SK-N-SH (cell line): ENCODE data around the gene TRIP11. TPM values are rescaled to one million over a fixed set of nuclear protein-coding genes. Genes with fewer than 3 reads are reported as not detected.

Experiments used
- CTCF ChIA-PET: fragments of 300-600, 350-600 bp; formaldehyde crosslinking; extraction: SDS; loops from one replicate; lab custom pipeline; 2021; lab: Yijun Ruan, JAX
- POLR2A ChIA-PET: fragments of 350-600 bp; sonication (Branson Sonifier 250); formaldehyde crosslinking; extraction: SDS; loops from one replicate; lab custom pipeline; 2020; ENCODE audit warnings: antibody characterized with exemption, inconsistent platforms; lab: Yijun Ruan, JAX
- DNase-seq: peaks from one replicate; pipeline ENCODE4 v3.0.0; 2012
- H2AFZ ChIP-seq: fragments of 200-600 bp; sonication (generic); 2 replicates; pipeline ENCODE4 v1.8.1; 2016; ENCODE audit warnings: antibody characterized with exemption, mild to moderate bottlenecking, low read depth
- H3F3A ChIP-seq: fragments of 200-600 bp; sonication (generic); replicated peaks from 2 replicates; pipeline ENCODE3; 2016; ENCODE audit warnings: antibody characterized with exemption, mild to moderate bottlenecking; ENCODE audit not compliant: insufficient read depth
- H3K27ac ChIP-seq, 2 experiments: fragments of 200-500 bp in 1 of 2; fragments of 200-600 bp in 1 of 2; sonication (Bioruptor generic) in 1 of 2; sonication (generic), shearing (Covaris generic) in 1 of 2; 2 replicates each; pipeline versions ENCODE4 v1.5.1 to v1.6.1; 2014 to 2016; ENCODE audit warnings: low read depth in 2 of 2, inconsistent platforms in 1 of 2, low read length in 1 of 2, mild to moderate bottlenecking in 1 of 2, mixed read lengths in 1 of 2
- H3K27me3 ChIP-seq: fragments of 200-600 bp; sonication (generic), shearing (Covaris generic); 2 replicates; pipeline ENCODE4 v1.6.1; 2016; ENCODE audit warnings: mixed run types; ENCODE audit not compliant: insufficient read depth
- H3K36me3 ChIP-seq, 2 experiments: fragments of 200-500 bp in 1 of 2; fragments of 200-600 bp in 1 of 2; sonication (Bioruptor generic) in 1 of 2; sonication (generic) in 1 of 2; replicated peaks in 1 of 2; 2 replicates each; pipeline versions ENCODE3 to v1.5.1; 2014 to 2016; ENCODE audit warnings: low read length in 1 of 2, mild to moderate bottlenecking in 1 of 2; ENCODE audit not compliant: insufficient read depth in 2 of 2, control insufficient read depth in 1 of 2
- H3K4me1 ChIP-seq, 2 experiments: fragments of 200-500 bp in 1 of 2; fragments of 200-600 bp in 1 of 2; sonication (Bioruptor generic) in 1 of 2; sonication (generic), shearing (Covaris generic) in 1 of 2; 2 replicates each; pipeline versions ENCODE4 v1.5.1 to v1.6.1; 2014 to 2016; ENCODE audit warnings: low read depth in 1 of 2, low read length in 1 of 2, mixed run types in 1 of 2; ENCODE audit not compliant: insufficient read depth in 2 of 2, control insufficient read depth in 1 of 2
- H3K4me2 ChIP-seq: fragments of 200-600 bp; sonication (generic), shearing (Covaris generic); 2 replicates; pipeline ENCODE4 v1.6.1; 2017; ENCODE audit warnings: mixed run types
- H3K4me3 ChIP-seq, 2 experiments: fragments of 200-500 bp in 1 of 2; fragments of 200-600 bp in 1 of 2; sonication (Bioruptor generic) in 1 of 2; sonication (generic), shearing (Covaris generic) in 1 of 2; 2 replicates each; pipeline versions ENCODE4 v1.5.1 to v1.8.1; 2014 to 2016; ENCODE audit warnings: low read depth in 2 of 2, inconsistent platforms in 1 of 2, low read length in 1 of 2, mild to moderate bottlenecking in 1 of 2, mixed read lengths in 1 of 2, moderate library complexity in 1 of 2
- H3K79me2 ChIP-seq: fragments of 200-600 bp; sonication (generic); 2 replicates; pipeline ENCODE4 v1.8.1; 2017; ENCODE audit warnings: mild to moderate bottlenecking; ENCODE audit not compliant: insufficient read depth
- H3K9ac ChIP-seq: fragments of 200-600 bp; sonication (generic); 2 replicates; pipeline ENCODE4 v1.6.1; 2017; ENCODE audit warnings: mixed run types
- H3K9me2 ChIP-seq: fragments of 200-600 bp; sonication (generic); 2 replicates; pipeline ENCODE4 v1.6.1; 2017; ENCODE audit warnings: mixed run types
- H3K9me3 ChIP-seq: fragments of 200-600 bp; sonication (generic); 2 replicates; pipeline ENCODE4 v1.6.1; 2017; ENCODE audit warnings: mixed run types, mild to moderate bottlenecking, moderate library complexity
- H4K20me1 ChIP-seq: fragments of 200-600 bp; sonication (generic); 2 replicates; pipeline ENCODE4 v1.6.1; 2017; ENCODE audit warnings: mild to moderate bottlenecking, mixed run types; ENCODE audit not compliant: insufficient read depth
- CTCF ChIP-seq: fragments of 200-600 bp; sonication (generic); IDR thresholded peaks from 2 replicates; pipeline ENCODE4 v1.6.1; 2017; ENCODE audit warnings: antibody characterized with exemption, mild to moderate bottlenecking, moderate library complexity
- EZH2phosphoT487 ChIP-seq: fragments of 200-600 bp; sonication (generic); IDR thresholded peaks from 2 replicates; pipeline ENCODE4 v1.6.1; 2017; ENCODE audit warnings: low read depth, mixed run types, mild to moderate bottlenecking, antibody characterized with exemption, moderate library complexity, borderline replicate concordance
- MXI1 ChIP-seq: IDR thresholded peaks from 2 replicates; pipeline ENCODE4 v1.6.1; 2012; ENCODE audit warnings: mild to moderate bottlenecking, low read depth, low read length, improper control_type of control experiment
- POLR2AphosphoS5 ChIP-seq: IDR thresholded peaks from 2 replicates; pipeline ENCODE4 v1.6.1; 2012; ENCODE audit warnings: low read depth, low read length
- RAD21 ChIP-seq: IDR thresholded peaks from 2 replicates; pipeline ENCODE4 v1.6.1; 2012; ENCODE audit warnings: mild to moderate bottlenecking, low read length
- RCOR1 ChIP-seq: fragments of 150-350 bp; IDR thresholded peaks from 2 replicates; pipeline ENCODE4 v1.6.1; 2017; ENCODE audit warnings: antibody characterized with exemption, low read length
- RFX5 ChIP-seq: IDR thresholded peaks from 2 replicates; pipeline ENCODE4 v1.6.1; 2012; ENCODE audit warnings: mild to moderate bottlenecking, improper control_type of control experiment, low read length
- TAF1 ChIP-seq: IDR thresholded peaks from 2 replicates; pipeline ENCODE4 v1.6.1; 2012; ENCODE audit warnings: low read depth, mild to moderate bottlenecking, low read length, moderate library complexity, borderline replicate concordance
- TEAD4 ChIP-seq: IDR thresholded peaks from 2 replicates; pipeline ENCODE4 v1.4.0; 2012; ENCODE audit warnings: mild to moderate bottlenecking, borderline replicate concordance; ENCODE audit not compliant: insufficient read depth
- USF2 ChIP-seq: fragments of 150-350 bp; IDR thresholded peaks from 2 replicates; pipeline ENCODE4 v1.6.1; 2017; ENCODE audit warnings: antibody characterized with exemption, low read length, low read depth, borderline replicate concordance
- YY1 ChIP-seq: IDR thresholded peaks from 2 replicates; pipeline ENCODE4 v1.4.0; 2012; ENCODE audit warnings: low read depth, mild to moderate bottlenecking
- ZBTB33 ChIP-seq: IDR thresholded peaks from 2 replicates; pipeline ENCODE4 v1.4.0; 2012; ENCODE audit warnings: low read depth, borderline replicate concordance
- WGBS: methylation state at CpG from one replicate; pipeline ENCODE4 v1.1.6; 2017; ENCODE audit warnings: low lambda C conversion rate; 5-methylcytosine and 5-hydroxymethylcytosine counted together
- polyA plus RNA-seq, 3 experiments: library from polyadenylated mRNA; depleted of rRNA; stranded (reverse); fragments of >200 nt; gene quantifications; 2 replicates each; pipeline ENCODE4 v1.2.3, GENCODE V29; 2012

Gene TRIP11
- polyA plus RNA-seq, 1 of the 3 experiments (the other 2 are of a cell fraction): 4.6 TPM

DNA sequence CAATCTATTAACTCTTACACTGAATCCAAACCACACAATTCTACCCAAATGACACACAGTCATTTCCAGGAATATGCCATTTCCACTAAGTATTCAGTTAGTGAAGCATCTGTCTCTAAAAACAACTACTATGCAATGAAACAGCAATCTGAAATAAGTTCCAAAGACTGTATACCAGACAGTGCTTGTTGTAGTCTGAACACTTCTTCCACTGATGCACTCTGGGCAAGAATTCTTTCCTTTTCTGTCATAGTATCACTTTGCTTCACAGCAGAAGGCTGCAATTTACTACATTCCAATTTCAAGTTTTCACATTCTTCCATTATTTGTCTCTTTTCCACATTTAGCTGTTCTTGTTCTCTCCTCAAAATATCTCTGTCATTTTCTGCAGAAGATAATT lies 25.8 kb downstream of the TRIP11 start:
- H3K27ac ChIP-seq: no peak overlapping the region

DNA sequence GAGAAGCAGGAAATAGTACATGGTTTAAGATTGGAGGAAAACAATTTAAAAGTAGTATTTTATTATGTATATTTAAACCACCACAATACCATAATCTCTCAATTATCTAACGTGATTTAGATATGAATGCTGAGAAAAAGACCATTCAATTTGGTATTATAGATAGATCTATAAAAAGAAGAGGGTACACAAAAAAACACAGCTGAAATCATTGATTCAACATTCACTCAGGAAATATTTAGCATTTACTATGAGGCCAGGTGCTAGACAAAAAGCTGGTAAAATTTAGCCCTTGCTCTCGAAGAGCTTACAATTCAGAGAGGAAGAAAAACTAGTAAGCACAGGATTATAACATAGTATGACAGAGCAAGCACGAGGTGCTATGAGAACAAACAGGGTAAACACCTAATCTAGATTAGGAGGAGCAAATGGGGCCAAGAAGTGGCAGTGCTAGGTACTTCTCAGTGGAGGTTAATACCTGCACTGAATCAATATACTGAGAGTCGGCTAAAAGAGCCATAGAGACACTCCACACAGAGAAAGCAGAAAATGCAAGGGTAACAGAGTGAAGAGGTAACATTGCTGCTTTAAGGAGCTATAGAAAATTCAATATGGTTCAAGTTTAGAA lies 27.6 kb downstream of the TRIP11 start:
- no peak overlapping the region for H2AFZ ChIP-seq
- no peaks in the 10 kb centered on the region; the same call in 1 of the 2 replicates for H4K20me1 ChIP-seq
- TF ChIP-seq YY1: no peak
- no peak for TF ChIP-seq USF2
- TF ChIP-seq RFX5: no peak
- TF ChIP-seq CTCF: no peak
- no peak for TF ChIP-seq TEAD4
- TF ChIP-seq RAD21: no peak
- TF ChIP-seq POLR2AphosphoS5: no peak
- TF ChIP-seq TAF1: no peak
- no peak for TF ChIP-seq ZBTB33
- no peaks in the 10 kb centered on the region for H3K4me1 ChIP-seq
- H3K4me2 ChIP-seq: no peak overlapping the region
- WGBS: 86% methylated on average over 4 of the region's 4 CpGs
- no peaks in the 10 kb centered on the region for H3K9me3 ChIP-seq
- POLR2A ChIA-PET: no interaction called here
- peaks cover 4% of the 10 kb centered on the region; the same call in 1 of the 2 replicates for H3K79me2 ChIP-seq
- no peaks in the 10 kb centered on the region for H3K27me3 ChIP-seq
- H3K9ac ChIP-seq: no peak overlapping the region
- peaks cover 62 to 65% of the 10 kb centered on the region in 2 experiments for H3K36me3 ChIP-seq
- CTCF ChIA-PET: interaction anchor here (0.9 to 1.2 kb wide), 2 partner anchors 13 to 15 kb away, joined by 3 to 5 read pairs; no protein-coding TSS in a partner anchor
- no peak for DNase-seq
- no peaks in the 10 kb centered on the region for H3K9me2 ChIP-seq
- H3F3A ChIP-seq: peaks cover 12% of the 10 kb centered on the region
- H3K4me3 ChIP-seq: no peak overlapping the region
- H3K27ac ChIP-seq: no peak overlapping the region

More for the DNA sequence above, 25.8 kb downstream of the TRIP11 start:
- ChIA-PET POLR2A (no interaction called here), CTCF (interaction anchor here (0.7 kb wide), 1 partner anchor 92 kb away, joined by 3 read pairs; the partner anchor contains the start of gene ATXN3)
- peaks cover 12% of the 10 kb centered on the region for H3F3A ChIP-seq
- H3K36me3 ChIP-seq: peaks cover 56 to 62% of the 10 kb centered on the region in 2 experiments
- TF ChIP-seq RFX5 (no peak), RCOR1 (no peak), MXI1 (no peak), EZH2phosphoT487 (no peak)
- H3K4me1 ChIP-seq: no peaks in the 10 kb centered on the region
- H3K9me3 ChIP-seq: no peaks in the 10 kb centered on the region
- H3K79me2 ChIP-seq: peaks cover 1% of the 10 kb centered on the region; the same call in 1 of the 2 replicates
- no peak overlapping the region for H3K4me2 ChIP-seq
- no peak for DNase-seq
- H2AFZ ChIP-seq: no peak overlapping the region
- H3K9ac ChIP-seq: no peak overlapping the region
- H3K9me2 ChIP-seq: no peaks in the 10 kb centered on the region
- H4K20me1 ChIP-seq: no peaks in the 10 kb centered on the region; the same call in 1 of the 2 replicates
- H3K4me3 ChIP-seq: no peak overlapping the region
- no peaks in the 10 kb centered on the region for H3K27me3 ChIP-seq
